Measurements from ENCODE around the gene NEDD4. TPM values are rescaled to one million over a fixed set of nuclear protein-coding genes. Genes with fewer than 3 reads are reported as not detected.

The NEDD4 gene
- total and polyA plus RNA-seq, 2 of the 4 experiments (the other 2 are of a cell fraction), result 27.4 to 80.7 TPM

GRCh38 chr15:55872471-55872870 is 120.9 kb downstream of the NEDD4 start:
- DNase-seq (no peak), ATAC-seq (ENCODE audit: low read depth) (no peak)
- H3K9me3 ChIP-seq (ENCODE audit: control insufficient read depth, insufficient read depth, low read length), result no peaks in the 10 kb centered on the region
- ChIA-PET CTCF (interaction anchor here (0.6 to 1.6 kb wide), 2 partner anchors 13 to 26 kb away, joined by 3 to 4 read pairs; no protein-coding TSS in a partner anchor), POLR2A (ENCODE audit: unreplicated experiment) (no interaction called here)
- no peak overlapping the region for H3K56ac ChIP-seq (ENCODE audit: extremely low read depth, insufficient read depth, low read length)
- TF ChIP-seq CHD1 (IDR thresholded peaks at IDR 0.05; ENCODE audit: low read depth, low read length) (no peak), CTCF (conservative IDR thresholded peaks at IDR 0.05; ENCODE audit: low read depth, low read length) (no peak)
- no peak overlapping the region for H3K4me3 ChIP-seq (ENCODE audit: insufficient read depth, low read depth, low read length)
- no peak overlapping the region for H3K9ac ChIP-seq (ENCODE audit: low read depth, low read length)
- H4K8ac ChIP-seq (ENCODE audit: low read depth in 2 of 2, low read length in 2 of 2), result no peak overlapping the region; a peak in 1 of 4 replicates
- 60% methylated on average over 1 of the region's 2 CpGs; no CpG with 5 or more reads in 1 of the 2 experiments for WGBS, 2 experiments (ENCODE audit: extremely low coverage in 2 of 2, insufficient read length in 1 of 2)
- H3K18ac ChIP-seq (ENCODE audit: low read depth, low read length), result peak overlapping the region; percentile 55
- no peaks in the 10 kb centered on the region for H3K36me3 ChIP-seq (ENCODE audit: control insufficient read depth, insufficient read depth, low read length)
- H2AK5ac ChIP-seq (ENCODE audit: low read depth, low read length), result no peak overlapping the region
- 0 out of 2 replicates have a peak overlapping the region, but pooled peaks have one; percentile 46 for H2BK120ac ChIP-seq (ENCODE audit: low read depth, low read length)
- peak overlapping the region; percentile 48 for H3K4me2 ChIP-seq (ENCODE audit: low read depth, low read length)
- H4K20me1 ChIP-seq (ENCODE audit: insufficient read depth, low read length), result no peaks in the 10 kb centered on the region; the same call in 1 of the 2 replicates
- no peak overlapping the region for H2BK5ac ChIP-seq (ENCODE audit: low read depth, low read length, poor library complexity, severe bottlenecking)
- peak overlapping the region; percentile 75; the same call in 1 of the 2 replicates for H3K14ac ChIP-seq (replicated peaks; ENCODE audit: low read depth, low read length)
- no peak overlapping the region for H4K91ac ChIP-seq (ENCODE audit: insufficient read depth, low read depth, low read length)
- no peaks in the 10 kb centered on the region; the same call in 1 of the 2 replicates for H3K9me1 ChIP-seq (ENCODE audit: insufficient read depth, low read length)
- no peak overlapping the region for H2BK20ac ChIP-seq (ENCODE audit: low read depth, low read length)
- peaks cover 7% of the 10 kb centered on the region for H3K4me1 ChIP-seq (ENCODE audit: control insufficient read depth, insufficient read depth, low read length)
- no TSS peak for BruUV-seq (replicated peaks)
- H2AFZ ChIP-seq (replicated peaks; ENCODE audit: low read length, poor library complexity), result no peak overlapping the region
- no peak overlapping the region for H2BK15ac ChIP-seq (ENCODE audit: low read depth, low read length)
- H3K27ac ChIP-seq (ENCODE audit: insufficient read depth, low read length), result peak overlapping the region; percentile 14; the same call in 1 of the 2 replicates
- 0 out of 2 replicates have a peak overlapping the region, but pooled peaks have one; percentile 24 for H3K23ac ChIP-seq (ENCODE audit: low read depth, low read length)
- H2AK9ac ChIP-seq (replicated peaks; ENCODE audit: low read depth, low read length, poor library complexity), result no peak overlapping the region
- no peaks in the 10 kb centered on the region for H3K27me3 ChIP-seq (ENCODE audit: control insufficient read depth, insufficient read depth, low read length)
- H3K79me1 ChIP-seq (ENCODE audit: low read depth in 1 of 2, low read length in 2 of 2), result peaks cover 2 to 39% of the 10 kb centered on the region in 2 experiments; a peak in 3 of 4 replicates
- peak overlapping the region; percentile 52; the same call in 1 of the 2 replicates for H3K4ac ChIP-seq (ENCODE audit: low read depth, low read length)
- intact Hi-C loops (cut with micrococcal nuclease), result no loop called here
- dilution Hi-C loops (cut with HindIII; ENCODE audit: low sequenced_read_pairs, unreplicated experiment), result no loop called here
- in situ Hi-C loops (cut with MboI; ENCODE audit: low sequenced_read_pairs), result no loop called here
- peak overlapping the region; percentile 53; the same call in 1 of the 2 replicates for H4K5ac ChIP-seq (ENCODE audit: low read depth, low read length)

All from IMR-90 (cell line).